Measurements from ENCODE around the gene BAIAP2. TPM values are rescaled to one million over a fixed set of nuclear protein-coding genes. Genes with fewer than 3 reads are reported as not detected.

BAIAP2 gene
- total and polyA plus RNA-seq, 2 donors (not counting 3 experiments of a cell fraction or from before 2014, with no cell fraction given) = 12.3 to 18.6 TPM

DNA sequence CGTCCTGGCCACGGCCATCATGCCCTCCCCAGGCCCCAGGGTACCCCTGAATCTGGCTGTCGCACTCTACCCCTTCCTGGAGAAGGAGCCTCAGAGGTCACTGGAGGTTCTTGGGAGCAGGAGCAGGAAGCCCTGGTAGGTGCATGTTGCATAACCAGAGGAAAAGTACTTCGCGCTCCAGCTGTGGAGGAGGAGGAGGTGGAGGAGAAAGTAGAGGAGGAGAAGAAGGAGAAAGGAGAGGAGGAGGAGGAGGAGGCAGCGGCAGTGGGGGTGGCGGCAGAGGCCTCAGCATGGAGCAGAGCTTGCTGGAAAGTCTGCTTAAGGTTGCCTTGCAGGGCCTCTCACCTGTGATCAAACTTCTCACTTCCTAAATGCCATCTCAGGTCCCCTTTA is 61.8 kb downstream of the BAIAP2 start:
- Histone ChIP-seq H2AFZ (ENCODE audit: low read depth, low read length) (no peak overlapping the region), H3K4me3 (replicated peaks in 1 of 3; ENCODE audit: insufficient read depth in 1 of 3, low read depth in 1 of 3, low read length in 3 of 3) (no peak overlapping the region), H3K27me3 (ENCODE audit: control insufficient read depth in 2 of 2, insufficient read depth in 2 of 2, low read length in 2 of 2) (no peaks in the 10 kb centered on the region), H3K4me1 (ENCODE audit: control insufficient read depth, extremely low read depth, insufficient read depth, low read length) (peaks cover 8% of the 10 kb centered on the region), H3K4me2 (ENCODE audit: insufficient read depth, low read length) (no peak overlapping the region), H3K36me3 (ENCODE audit: control insufficient read depth in 2 of 2, extremely low read depth in 1 of 2, insufficient read depth in 2 of 2, low read length in 2 of 2) (no peaks in the 10 kb centered on the region), H3K27ac (ENCODE audit: insufficient read depth, low read depth, low read length) (no peak overlapping the region), H4K20me1 (replicated peaks; ENCODE audit: control insufficient read depth, extremely low read depth, insufficient read depth, low read length) (no peaks in the 10 kb centered on the region), H3K79me2 (ENCODE audit: control insufficient read depth, insufficient read depth, low read length) (no peaks in the 10 kb centered on the region), H3K9me1 (replicated peaks; ENCODE audit: control insufficient read depth, extremely low read depth, insufficient read depth, low read length) (no peaks in the 10 kb centered on the region), H3K9me3 (replicated peaks; ENCODE audit: control insufficient read depth, insufficient read depth, low read length) (no peaks in the 10 kb centered on the region), H3K9ac (replicated peaks; ENCODE audit: extremely low read depth, insufficient read depth, low read length) (no peak overlapping the region)
- CTCF ChIA-PET = interaction anchor here (0.7 to 3.8 kb wide), 17 partner anchors 9 to 669 kb away, joined by 3 to 59 read pairs (median 6); partner anchors contain the start of genes BAIAP2 and CHMP6
- intact Hi-C loops (cut with micrococcal nuclease) (loop anchor here (1.0 kb wide), 3 partner anchors 62 to 107 kb away; no protein-coding TSS in a partner anchor), dilution Hi-C loops (cut with MboI; ENCODE audit: extremely low pct_ligation_motif_present, low sequenced_read_pairs) (no loop called here)
- TF ChIP-seq POLR2AphosphoS5 (IDR thresholded peaks at IDR 0.05; ENCODE audit: insufficient read depth, low read depth, low read length) (no peak), POLR2A (IDR thresholded peaks at IDR 0.05; ENCODE audit: low read depth, low read length) (no peak), JUN (IDR thresholded peaks at IDR 0.05; ENCODE audit: borderline replicate concordance, insufficient read depth, insufficient read length, low read depth) (no peak), MYC (IDR thresholded peaks at IDR 0.05; ENCODE audit: low read depth, low read length) (no peak), GATA2 (IDR thresholded peaks at IDR 0.05; ENCODE audit: insufficient read depth, insufficient read length, low read depth, low read length) (no peak), FOS (IDR thresholded peaks at IDR 0.05; ENCODE audit: borderline replicate concordance, insufficient read depth, low read length) (no peak), EZH2 (IDR thresholded peaks at IDR 0.05; ENCODE audit: borderline replicate concordance, low read depth, low read length, severe bottlenecking) (no peak)
- TF ChIP-seq, protein P1, sequence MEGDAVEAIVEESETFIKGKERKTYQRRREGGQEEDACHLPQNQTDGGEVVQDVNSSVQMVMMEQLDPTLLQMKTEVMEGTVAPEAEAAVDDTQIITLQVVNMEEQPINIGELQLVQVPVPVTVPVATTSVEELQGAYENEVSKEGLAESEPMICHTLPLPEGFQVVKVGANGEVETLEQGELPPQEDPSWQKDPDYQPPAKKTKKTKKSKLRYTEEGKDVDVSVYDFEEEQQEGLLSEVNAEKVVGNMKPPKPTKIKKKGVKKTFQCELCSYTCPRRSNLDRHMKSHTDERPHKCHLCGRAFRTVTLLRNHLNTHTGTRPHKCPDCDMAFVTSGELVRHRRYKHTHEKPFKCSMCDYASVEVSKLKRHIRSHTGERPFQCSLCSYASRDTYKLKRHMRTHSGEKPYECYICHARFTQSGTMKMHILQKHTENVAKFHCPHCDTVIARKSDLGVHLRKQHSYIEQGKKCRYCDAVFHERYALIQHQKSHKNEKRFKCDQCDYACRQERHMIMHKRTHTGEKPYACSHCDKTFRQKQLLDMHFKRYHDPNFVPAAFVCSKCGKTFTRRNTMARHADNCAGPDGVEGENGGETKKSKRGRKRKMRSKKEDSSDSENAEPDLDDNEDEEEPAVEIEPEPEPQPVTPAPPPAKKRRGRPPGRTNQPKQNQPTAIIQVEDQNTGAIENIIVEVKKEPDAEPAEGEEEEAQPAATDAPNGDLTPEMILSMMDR (IDR thresholded peaks at IDR 0.05; ENCODE audit: extremely low read depth in 1 of 2, insufficient read depth in 1 of 2, low read depth in 1 of 2, low read length in 2 of 2) = no peak
- TF ChIP-seq, protein P2, sequence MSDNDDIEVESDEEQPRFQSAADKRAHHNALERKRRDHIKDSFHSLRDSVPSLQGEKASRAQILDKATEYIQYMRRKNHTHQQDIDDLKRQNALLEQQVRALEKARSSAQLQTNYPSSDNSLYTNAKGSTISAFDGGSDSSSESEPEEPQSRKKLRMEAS (IDR thresholded peaks at IDR 0.05; ENCODE audit: insufficient read depth, insufficient read length) = no peak
- POLR2A ChIA-PET = no interaction called here
- FAIRE-seq = no peak
- BruUV-seq (replicated peaks) = no TSS peak
- DNase-seq (ENCODE audit: low read depth, low spot score) = no peak

All from endothelial cell of umbilical vein (primary cell).